Chondrocyte (in vitro differentiated cells): ENCODE data around the gene LPP. TPM values are rescaled to one million over a fixed set of nuclear protein-coding genes. Genes with fewer than 3 reads are reported as not detected.

Experiments used
- DNase-seq: peaks from one replicate; pipeline ENCODE4 v3.0.0; 2021; ENCODE audit warnings: mixed read lengths, low spot score
- H3K27ac Mint-ChIP-seq: one replicate; pipeline ENCODE4 v1.8.0; 2021; ENCODE audit warnings: mild to moderate bottlenecking, moderate library complexity, mixed read lengths; ENCODE audit not compliant: unreplicated experiment
- H3K27me3 Mint-ChIP-seq: 2 replicates; pipeline ENCODE4 v1.8.0; 2021; ENCODE audit warnings: low read depth, mixed read lengths
- H3K36me3 Mint-ChIP-seq: 2 replicates; pipeline ENCODE4 v1.8.0; 2021; ENCODE audit warnings: low read depth, mixed read lengths
- H3K4me1 Mint-ChIP-seq: 2 replicates; pipeline ENCODE4 v1.8.0; 2021; ENCODE audit warnings: low read depth, mild to moderate bottlenecking, mixed read lengths
- H3K4me3 Mint-ChIP-seq: one replicate; pipeline ENCODE4 v1.8.0; 2021; ENCODE audit warnings: mild to moderate bottlenecking, moderate library complexity, mixed read lengths; ENCODE audit not compliant: unreplicated experiment
- H3K9me3 Mint-ChIP-seq: 2 replicates; pipeline ENCODE4 v1.8.0; 2021; ENCODE audit warnings: low read depth, mixed read lengths
- total RNA-seq: library from RNA; stranded (reverse); gene quantifications from 3 replicates; pipeline ENCODE4 v1.2.1, GENCODE V29; 2021
- TF ChIP-seq, protein P1 (sequence below): fragments of 200-600 bp; sonication (generic); IDR thresholded peaks from 2 replicates; pipeline ENCODE4 v1.5.0; 2021; ENCODE audit warnings: antibody characterized with exemption, mild to moderate bottlenecking, moderate library complexity

The LPP gene
- total RNA-seq, 1 donor from 2014 or later: 295 TPM

DNA sequence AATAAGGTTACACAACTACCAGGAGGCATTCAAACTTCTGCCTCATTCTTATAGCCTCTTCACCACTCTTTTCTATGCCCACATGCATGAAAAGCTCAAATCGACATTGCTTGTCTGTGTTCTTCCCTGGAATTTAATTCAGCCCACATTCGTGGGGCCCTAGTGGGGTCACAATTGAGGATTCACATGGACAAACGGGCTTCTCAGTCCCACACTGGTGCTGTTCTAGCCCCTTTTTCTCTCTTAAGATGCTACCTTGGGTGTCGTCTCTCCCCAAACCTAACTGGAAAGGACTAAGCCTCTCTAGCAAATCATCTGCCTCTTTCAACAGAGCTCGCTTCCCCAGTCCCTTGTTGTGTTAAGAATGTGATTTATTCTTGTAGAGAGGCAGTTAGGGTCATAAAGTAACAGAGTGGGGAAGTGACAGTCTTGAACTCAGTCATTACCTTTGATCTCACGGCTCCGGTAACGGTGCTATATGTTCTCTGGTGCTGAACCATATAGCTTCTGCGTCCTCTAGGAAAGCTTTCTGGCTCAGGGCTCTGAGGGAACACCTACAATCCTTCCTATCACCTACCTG is 4.9 kb downstream of the LPP start:
- Mint-ChIP-seq H3K27ac (peak overlapping the region; percentile 62), H3K4me3 (no peak overlapping the region), H3K36me3 (no peaks in the 10 kb centered on the region), H3K27me3 (no peaks in the 10 kb centered on the region), H3K4me1 (peaks cover 66% of the 10 kb centered on the region), H3K9me3 (no peaks in the 10 kb centered on the region)
- DNase-seq: no peak
- TF ChIP-seq, protein P1, sequence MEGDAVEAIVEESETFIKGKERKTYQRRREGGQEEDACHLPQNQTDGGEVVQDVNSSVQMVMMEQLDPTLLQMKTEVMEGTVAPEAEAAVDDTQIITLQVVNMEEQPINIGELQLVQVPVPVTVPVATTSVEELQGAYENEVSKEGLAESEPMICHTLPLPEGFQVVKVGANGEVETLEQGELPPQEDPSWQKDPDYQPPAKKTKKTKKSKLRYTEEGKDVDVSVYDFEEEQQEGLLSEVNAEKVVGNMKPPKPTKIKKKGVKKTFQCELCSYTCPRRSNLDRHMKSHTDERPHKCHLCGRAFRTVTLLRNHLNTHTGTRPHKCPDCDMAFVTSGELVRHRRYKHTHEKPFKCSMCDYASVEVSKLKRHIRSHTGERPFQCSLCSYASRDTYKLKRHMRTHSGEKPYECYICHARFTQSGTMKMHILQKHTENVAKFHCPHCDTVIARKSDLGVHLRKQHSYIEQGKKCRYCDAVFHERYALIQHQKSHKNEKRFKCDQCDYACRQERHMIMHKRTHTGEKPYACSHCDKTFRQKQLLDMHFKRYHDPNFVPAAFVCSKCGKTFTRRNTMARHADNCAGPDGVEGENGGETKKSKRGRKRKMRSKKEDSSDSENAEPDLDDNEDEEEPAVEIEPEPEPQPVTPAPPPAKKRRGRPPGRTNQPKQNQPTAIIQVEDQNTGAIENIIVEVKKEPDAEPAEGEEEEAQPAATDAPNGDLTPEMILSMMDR: no peak

DNA sequence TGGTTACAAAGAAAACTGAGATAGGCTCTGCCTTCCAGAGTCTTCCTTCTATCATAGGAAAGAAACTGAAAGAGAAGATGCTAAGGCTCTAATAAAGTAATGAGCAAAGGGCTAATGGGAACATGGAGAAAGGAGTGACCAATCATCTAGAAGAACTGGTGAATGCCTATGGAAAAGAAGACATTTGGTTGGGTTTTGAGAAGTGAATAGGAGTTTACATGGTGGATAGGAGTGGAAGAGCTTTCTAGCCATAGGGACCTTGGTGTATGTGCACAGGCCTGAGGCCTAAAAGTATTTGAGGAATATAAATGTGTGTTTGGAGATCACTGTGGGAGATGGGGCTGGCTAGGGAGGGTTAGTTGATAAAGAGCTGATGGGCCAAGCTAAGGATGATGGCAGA is 6.8 kb downstream of the LPP start:
- H3K9me3 Mint-ChIP-seq: no peaks in the 10 kb centered on the region
- H3K27ac Mint-ChIP-seq: peak overlapping the region; percentile 37
- DNase-seq: no peak
- H3K27me3 Mint-ChIP-seq: no peaks in the 10 kb centered on the region
- H3K4me1 Mint-ChIP-seq: peaks cover 67% of the 10 kb centered on the region
- no peak overlapping the region for H3K4me3 Mint-ChIP-seq
- TF ChIP-seq, protein P1: no peak
- no peaks in the 10 kb centered on the region for H3K36me3 Mint-ChIP-seq

DNA sequence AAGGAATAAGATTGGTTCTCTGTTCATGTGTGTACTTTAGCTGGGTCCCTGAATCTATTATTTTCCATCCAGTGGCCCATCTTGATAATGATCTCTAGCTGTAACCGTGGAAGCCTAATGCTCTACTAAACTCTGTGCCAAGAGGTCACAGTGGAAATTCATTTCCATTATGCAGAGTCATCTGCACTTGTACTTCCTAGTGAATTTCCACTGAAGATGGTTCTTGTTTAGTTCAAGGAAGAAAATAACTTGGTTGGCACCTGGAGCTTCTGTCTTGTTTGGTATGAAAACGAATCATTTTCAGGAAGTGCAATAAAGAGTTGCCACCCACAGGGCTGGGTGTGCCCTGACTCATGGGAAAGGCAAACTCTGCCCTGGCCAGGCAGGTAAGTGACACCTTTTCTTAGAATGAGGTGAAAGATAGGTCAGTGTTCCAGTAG is 10.3 kb downstream of the LPP start:
- Mint-ChIP-seq H3K36me3 (no peaks in the 10 kb centered on the region), H3K27me3 (no peaks in the 10 kb centered on the region), H3K27ac (no peak overlapping the region), H3K9me3 (no peaks in the 10 kb centered on the region), H3K4me3 (no peak overlapping the region), H3K4me1 (peaks cover 49% of the 10 kb centered on the region)
- TF ChIP-seq, protein P1: no peak
- DNase-seq: no peak

DNA sequence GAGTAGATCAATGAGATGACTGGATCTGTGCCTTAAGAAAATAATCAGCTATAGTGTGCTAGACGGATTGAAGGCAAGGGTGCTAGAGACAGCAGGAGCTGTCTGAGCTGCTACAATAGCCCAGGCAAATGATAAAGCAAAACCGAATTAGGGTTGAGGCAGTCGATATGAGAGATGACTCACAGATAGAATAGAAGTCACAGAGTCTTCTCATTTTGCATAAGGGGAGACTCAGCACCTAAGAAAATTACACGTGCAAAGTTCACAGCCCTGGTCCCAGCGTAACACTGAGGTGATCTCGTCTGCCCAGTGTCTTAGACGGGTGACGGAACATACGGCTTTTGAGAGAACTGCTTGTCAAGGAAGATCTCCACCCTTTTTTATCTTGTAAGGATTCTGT is 11.6 kb downstream of the LPP start:
- no peaks in the 10 kb centered on the region for H3K27me3 Mint-ChIP-seq
- H3K4me3 Mint-ChIP-seq: no peak overlapping the region
- H3K9me3 Mint-ChIP-seq: no peaks in the 10 kb centered on the region
- TF ChIP-seq, protein P1: no peak
- H3K27ac Mint-ChIP-seq: peak overlapping the region; percentile 58
- H3K36me3 Mint-ChIP-seq: no peaks in the 10 kb centered on the region
- H3K4me1 Mint-ChIP-seq: peaks cover 52% of the 10 kb centered on the region
- no peak for DNase-seq

DNA sequence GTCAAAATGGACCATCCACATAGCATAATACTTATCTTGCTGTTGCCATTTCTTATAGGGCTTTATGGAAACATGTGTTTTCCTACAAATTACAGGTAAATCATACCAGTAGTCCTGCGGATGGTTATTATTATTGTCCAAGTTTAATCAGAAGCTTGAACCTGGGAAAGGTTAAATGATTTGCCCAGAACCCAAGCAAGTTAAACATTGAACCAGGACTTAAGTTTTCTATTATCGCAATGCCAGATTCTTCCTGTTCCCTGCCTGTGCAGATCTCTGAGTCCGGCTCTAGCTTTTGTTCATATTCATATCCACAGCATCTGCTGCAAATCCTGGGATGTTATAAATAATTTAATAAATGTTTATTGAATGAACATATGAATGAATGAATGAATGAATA is 12.5 kb downstream of the LPP start:
- no peak for DNase-seq
- TF ChIP-seq, protein P1: no peak
- Mint-ChIP-seq H3K4me1 (peaks cover 56% of the 10 kb centered on the region), H3K9me3 (no peaks in the 10 kb centered on the region), H3K4me3 (no peak overlapping the region), H3K27ac (peak overlapping the region; percentile 68), H3K27me3 (no peaks in the 10 kb centered on the region), H3K36me3 (no peaks in the 10 kb centered on the region)
